ENCODE data around the gene WNT7A. TPM values are rescaled to one million over a fixed set of nuclear protein-coding genes. Genes with fewer than 3 reads are reported as not detected.

WNT7A gene
- total RNA-seq, 6 donors from 2014 or later: 1.0 to 12.2 (median 6.8) TPM

GRCh38 chr3:13827699-13828098, 52.2 kb downstream of the WNT7A start:
- WGBS, 2 donors: 71 to 87% methylated on average over 3 to 7 of the region's 7 CpGs
- no peaks in the 10 kb centered on the region for H3K4me1 ChIP-seq
- TF ChIP-seq POLR2A (IDR thresholded peaks at IDR 0.05) (no peak), POLR2AphosphoS5 (IDR thresholded peaks at IDR 0.05) (no peak), EP300 (IDR thresholded peaks at IDR 0.05) (no peak), CTCF (IDR thresholded peaks at IDR 0.05) (no peak)
- H3K36me3 ChIP-seq: no peaks in the 10 kb centered on the region
- ATAC-seq (ENCODE audit: low FRiP score in 2 of 2) (no peak), DNase-seq (no peak)
- H3K27ac ChIP-seq: no peak overlapping the region
- no peaks in the 10 kb centered on the region for H3K27me3 ChIP-seq
- no peak overlapping the region for H3K4me3 ChIP-seq
- no peaks in the 10 kb centered on the region for H3K9me3 ChIP-seq

DNA sequence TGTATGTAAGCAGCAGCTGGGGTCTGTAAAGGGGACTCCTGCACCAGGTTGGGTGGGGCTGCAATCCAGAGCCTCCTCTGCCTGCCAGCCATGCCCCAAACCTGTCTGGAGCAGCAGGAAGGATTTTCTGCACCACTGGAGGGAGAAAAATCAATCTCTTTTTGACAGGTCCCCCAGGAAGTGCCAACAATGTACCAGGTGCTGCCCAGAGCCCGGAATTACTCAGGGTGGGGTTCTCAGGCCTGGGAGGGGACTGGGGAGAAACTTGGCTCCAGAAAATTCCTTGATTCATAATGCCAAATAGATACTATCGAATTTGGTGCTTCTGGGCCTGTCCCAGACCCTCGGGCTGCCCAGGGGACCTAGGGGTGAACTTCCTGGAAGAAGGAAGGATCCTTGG, 52.6 kb downstream of the WNT7A start:
- no peaks in the 10 kb centered on the region for H3K9me3 ChIP-seq
- H3K4me1 ChIP-seq: no peaks in the 10 kb centered on the region
- no peak overlapping the region for H3K27ac ChIP-seq
- no peak for TF ChIP-seq EP300 (IDR thresholded peaks at IDR 0.05)
- TF ChIP-seq POLR2A (IDR thresholded peaks at IDR 0.05): no peak
- no peak for TF ChIP-seq POLR2AphosphoS5 (IDR thresholded peaks at IDR 0.05)
- no peak for TF ChIP-seq CTCF (IDR thresholded peaks at IDR 0.05)
- H3K36me3 ChIP-seq: no peaks in the 10 kb centered on the region
- no peaks in the 10 kb centered on the region for H3K27me3 ChIP-seq
- ATAC-seq (ENCODE audit: low FRiP score in 2 of 2) (no peak), DNase-seq (no peak)
- 60 to 82% methylated on average over 3 of the region's 3 CpGs for WGBS, 2 donors
- H3K4me3 ChIP-seq: no peak overlapping the region

- Histone ChIP-seq H3K27ac (no peak overlapping the region), H3K27me3 (no peaks in the 10 kb centered on the region)
- no peak for TF ChIP-seq POLR2AphosphoS5 (IDR thresholded peaks at IDR 0.05)
- no peak for TF ChIP-seq POLR2A (IDR thresholded peaks at IDR 0.05)
- TF ChIP-seq EP300 (IDR thresholded peaks at IDR 0.05): no peak
- TF ChIP-seq CTCF (IDR thresholded peaks at IDR 0.05): no peak
These were observed 53.2 kb downstream of the WNT7A start for GRCh38 chr3:13826672-13827071.

GRCh38 chr3:13825821-13826220, 54.0 kb downstream of the WNT7A start:
- Histone ChIP-seq H3K27ac (no peak overlapping the region), H3K4me3 (no peak overlapping the region), H3K9me3 (no peaks in the 10 kb centered on the region), H3K27me3 (no peaks in the 10 kb centered on the region), H3K4me1 (no peaks in the 10 kb centered on the region), H3K36me3 (no peaks in the 10 kb centered on the region)
- 87 to 90% methylated on average over 10 of the region's 10 CpGs for WGBS, 2 donors
- no peak for ATAC-seq (ENCODE audit: low FRiP score in 2 of 2)
- DNase-seq: no peak
- TF ChIP-seq EP300 (IDR thresholded peaks at IDR 0.05) (no peak), POLR2A (IDR thresholded peaks at IDR 0.05) (no peak), POLR2AphosphoS5 (IDR thresholded peaks at IDR 0.05) (no peak), CTCF (IDR thresholded peaks at IDR 0.05) (no peak)

More at GRCh38 chr3:13826672-13827071, 53.2 kb downstream of the WNT7A start:
- Histone ChIP-seq H3K4me1 (no peaks in the 10 kb centered on the region), H3K9me3 (no peaks in the 10 kb centered on the region), H3K36me3 (no peaks in the 10 kb centered on the region), H3K4me3 (no peak overlapping the region)
- ATAC-seq (ENCODE audit: low FRiP score in 2 of 2) (no peak), DNase-seq (no peak)

DNA sequence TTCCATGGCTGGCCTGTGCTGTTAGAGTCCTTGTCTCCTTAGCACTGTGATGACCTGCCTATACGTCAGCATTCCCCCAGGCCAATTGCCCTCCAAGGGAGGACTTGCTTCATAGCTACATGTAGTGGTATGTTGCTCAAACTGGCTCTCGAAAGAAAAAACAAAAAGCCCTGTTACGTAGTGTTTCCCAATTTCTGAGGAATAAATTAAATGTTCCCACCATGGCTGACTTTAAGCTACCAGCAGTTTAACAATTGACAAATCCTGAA, 54.6 kb downstream of the WNT7A start:
- ATAC-seq (ENCODE audit: low FRiP score in 2 of 2) (no peak), DNase-seq (no peak)
- Histone ChIP-seq H3K36me3 (no peaks in the 10 kb centered on the region), H3K4me1 (no peaks in the 10 kb centered on the region), H3K4me3 (no peak overlapping the region), H3K27ac (no peak overlapping the region), H3K9me3 (no peaks in the 10 kb centered on the region), H3K27me3 (no peaks in the 10 kb centered on the region)
- no peak for TF ChIP-seq POLR2AphosphoS5 (IDR thresholded peaks at IDR 0.05)
- TF ChIP-seq POLR2A (IDR thresholded peaks at IDR 0.05): no peak
- TF ChIP-seq EP300 (IDR thresholded peaks at IDR 0.05): no peak
- no peak for TF ChIP-seq CTCF (IDR thresholded peaks at IDR 0.05)
- WGBS, 2 donors: 59 to 85% methylated on average over 3 of the region's 3 CpGs

Data from upper lobe of left lung (tissue), 6 donors.